Keratinocyte (primary cell): ENCODE results near the gene RGS10. TPM values are rescaled to one million over a fixed set of nuclear protein-coding genes. Genes with fewer than 3 reads are reported as not detected.

ENCODE experiments used
- DNase-seq: peaks from one replicate; pipeline ENCODE4 v3.0.0-alpha.2; 2011; ENCODE audit warnings: low read depth, missing footprints, low spot score
- FAIRE-seq: peaks from 2 replicates; lab custom pipeline; 2011; peaks lifted over from hg19 to GRCh38; lab: Jason Lieb, UNC
- H2AFZ ChIP-seq: 2 replicates; pipeline ENCODE4 v1.6.0; 2012; ENCODE audit warnings: low read length, control low read depth, inconsistent platforms; ENCODE audit not compliant: control insufficient read depth
- H3K27ac ChIP-seq: 2 replicates; pipeline ENCODE4 v1.5.1; 2011; ENCODE audit warnings: low read length; ENCODE audit not compliant: control insufficient read depth, insufficient read depth
- H3K27me3 ChIP-seq: 3 replicates; pipeline ENCODE4 v1.6.0; 2011; ENCODE audit warnings: low read length; ENCODE audit not compliant: control insufficient read depth, insufficient read depth; ENCODE audit errors: extremely low read depth
- H3K36me3 ChIP-seq, 2 experiments: 2 replicates in 1 of 2; 3 replicates in 1 of 2; pipeline ENCODE4 v1.5.1; 2011; ENCODE audit warnings: low read length in 2 of 2, mild to moderate bottlenecking in 1 of 2; ENCODE audit not compliant: control insufficient read depth in 2 of 2, insufficient read depth in 2 of 2; ENCODE audit errors: extremely low read depth in 1 of 2
- H3K4me1 ChIP-seq: 3 replicates; pipeline ENCODE4 v1.5.1; 2011; ENCODE audit warnings: low read length; ENCODE audit not compliant: control insufficient read depth, insufficient read depth; ENCODE audit errors: extremely low read depth
- H3K4me2 ChIP-seq: 3 replicates; pipeline ENCODE4 v1.6.0; 2011; ENCODE audit warnings: low read depth, low read length; ENCODE audit not compliant: control insufficient read depth, insufficient read depth; ENCODE audit errors: extremely low read depth
- H3K4me3 ChIP-seq, 3 experiments: fragments of 200-600 bp in 1 of 3; sonication (generic) in 1 of 3; 2 replicates in 2 of 3; 3 replicates in 1 of 3; pipeline ENCODE4 v1.5.1; 2011 to 2016; ENCODE audit warnings: low read length in 3 of 3, mild to moderate bottlenecking in 3 of 3, control low read depth in 2 of 3, inconsistent platforms in 1 of 3, low read depth in 1 of 3, mixed read lengths in 1 of 3, mixed run types in 1 of 3, moderate library complexity in 1 of 3; ENCODE audit not compliant: control insufficient read depth in 2 of 3, insufficient read depth in 2 of 3; ENCODE audit errors: extremely low read depth in 1 of 3
- H3K79me2 ChIP-seq: 2 replicates; pipeline ENCODE4 v1.6.0; 2012; ENCODE audit warnings: low read length; ENCODE audit not compliant: control insufficient read depth, insufficient read depth
- H3K9ac ChIP-seq: 3 replicates; pipeline ENCODE4 v1.6.0; 2011; ENCODE audit warnings: low read length; ENCODE audit not compliant: control insufficient read depth, insufficient read depth; ENCODE audit errors: extremely low read depth
- H3K9me1 ChIP-seq: 3 replicates; pipeline ENCODE4 v1.6.0; 2011; ENCODE audit warnings: low read length; ENCODE audit not compliant: control insufficient read depth, insufficient read depth; ENCODE audit errors: extremely low read depth
- H3K9me3 ChIP-seq: 2 replicates; pipeline ENCODE4 v1.5.1; 2012; ENCODE audit warnings: low read depth, low read length; ENCODE audit not compliant: control insufficient read depth
- H4K20me1 ChIP-seq: 3 replicates; pipeline ENCODE4 v1.6.0; 2011; ENCODE audit warnings: low read length; ENCODE audit not compliant: control insufficient read depth, insufficient read depth; ENCODE audit errors: extremely low read depth
- EZH2 ChIP-seq: IDR thresholded peaks from one replicate; pipeline ENCODE4 v1.6.1; 2012; ENCODE audit warnings: inconsistent platforms, mild to moderate bottlenecking, low read length, moderate library complexity
- dilution Hi-C: fragments of 300-500 bp; cut with MboI; formaldehyde crosslinking; loops from one replicate; pipeline ENCODE4 v1.7.0; 2020; ENCODE audit warnings: low sequenced_read_pairs; ENCODE audit not compliant: extremely low pct_ligation_motif_present
- polyA plus RNA-seq, 5 experiments: library from polyadenylated mRNA; depleted of rRNA in 3 of 5; stranded (reverse) in 3 of 5; stranded (forward) in 1 of 5; unstranded in 1 of 5; fragments of >200 nt; gene quantifications; 1 replicate in 1 of 5; 2 replicates in 3 of 5; 3 replicates in 1 of 5; pipeline versions ENCODE4 v1.2.1 to v1.2.3, GENCODE V29; 2011 to 2012; ENCODE audit warnings: missing spikeins in 2 of 5, low read depth in 1 of 5, low replicate concordance in 1 of 5
- TF ChIP-seq, protein P1 (sequence below), 3 experiments: IDR thresholded peaks in 1 of 3; conservative IDR thresholded peaks in 1 of 3; optimal IDR thresholded peaks in 1 of 3; 2 replicates in 2 of 3; 3 replicates in 1 of 3; pipeline versions ENCODE3 to v1.5.1; 2011; ENCODE audit warnings: low read length in 3 of 3, mild to moderate bottlenecking in 3 of 3, moderate library complexity in 2 of 3, control low read depth in 1 of 3, inconsistent platforms in 1 of 3; ENCODE audit not compliant: insufficient read depth in 2 of 3; ENCODE audit errors: extremely low read depth in 1 of 3

RGS10 gene
- polyA plus RNA-seq, 1 donor (not counting 4 experiments of a cell fraction or from before 2014, with no cell fraction given): 87.8 TPM

GRCh38 chr10:119539359-119539825 lies 3.1 kb downstream of the RGS10 start:
- Histone ChIP-seq H3K4me2 (peak overlapping the region; percentile 50), H3K9ac (peak overlapping the region; percentile 11), H3K27me3 (no peaks in the 10 kb centered on the region), H3K79me2 (peaks cover 73% of the 10 kb centered on the region), H3K36me3 (peaks cover 0 to 4% of the 10 kb centered on the region in 2 experiments), H3K9me3 (no peaks in the 10 kb centered on the region), H3K9me1 (no peaks in the 10 kb centered on the region), H3K27ac (peak overlapping the region; percentile 36), H4K20me1 (no peaks in the 10 kb centered on the region), H3K4me1 (peaks cover 39% of the 10 kb centered on the region), H3K4me3 (peak overlapping the region in 1 of 3 experiments; percentile 26), H2AFZ (no peak overlapping the region)
- no peak for DNase-seq
- no peak for FAIRE-seq
- dilution Hi-C loops: no loop called here
- TF ChIP-seq, protein P1, sequence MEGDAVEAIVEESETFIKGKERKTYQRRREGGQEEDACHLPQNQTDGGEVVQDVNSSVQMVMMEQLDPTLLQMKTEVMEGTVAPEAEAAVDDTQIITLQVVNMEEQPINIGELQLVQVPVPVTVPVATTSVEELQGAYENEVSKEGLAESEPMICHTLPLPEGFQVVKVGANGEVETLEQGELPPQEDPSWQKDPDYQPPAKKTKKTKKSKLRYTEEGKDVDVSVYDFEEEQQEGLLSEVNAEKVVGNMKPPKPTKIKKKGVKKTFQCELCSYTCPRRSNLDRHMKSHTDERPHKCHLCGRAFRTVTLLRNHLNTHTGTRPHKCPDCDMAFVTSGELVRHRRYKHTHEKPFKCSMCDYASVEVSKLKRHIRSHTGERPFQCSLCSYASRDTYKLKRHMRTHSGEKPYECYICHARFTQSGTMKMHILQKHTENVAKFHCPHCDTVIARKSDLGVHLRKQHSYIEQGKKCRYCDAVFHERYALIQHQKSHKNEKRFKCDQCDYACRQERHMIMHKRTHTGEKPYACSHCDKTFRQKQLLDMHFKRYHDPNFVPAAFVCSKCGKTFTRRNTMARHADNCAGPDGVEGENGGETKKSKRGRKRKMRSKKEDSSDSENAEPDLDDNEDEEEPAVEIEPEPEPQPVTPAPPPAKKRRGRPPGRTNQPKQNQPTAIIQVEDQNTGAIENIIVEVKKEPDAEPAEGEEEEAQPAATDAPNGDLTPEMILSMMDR (optimal IDR thresholded peaks at IDR 0.05 in 1 of 3, IDR thresholded peaks at IDR 0.05 in 1 of 3, conservative IDR thresholded peaks at IDR 0.05 in 1 of 3; ENCODE audit: extremely low read depth in 1 of 3, insufficient read depth in 2 of 3, low read length in 3 of 3): no peak
- no peak for TF ChIP-seq EZH2

DNA sequence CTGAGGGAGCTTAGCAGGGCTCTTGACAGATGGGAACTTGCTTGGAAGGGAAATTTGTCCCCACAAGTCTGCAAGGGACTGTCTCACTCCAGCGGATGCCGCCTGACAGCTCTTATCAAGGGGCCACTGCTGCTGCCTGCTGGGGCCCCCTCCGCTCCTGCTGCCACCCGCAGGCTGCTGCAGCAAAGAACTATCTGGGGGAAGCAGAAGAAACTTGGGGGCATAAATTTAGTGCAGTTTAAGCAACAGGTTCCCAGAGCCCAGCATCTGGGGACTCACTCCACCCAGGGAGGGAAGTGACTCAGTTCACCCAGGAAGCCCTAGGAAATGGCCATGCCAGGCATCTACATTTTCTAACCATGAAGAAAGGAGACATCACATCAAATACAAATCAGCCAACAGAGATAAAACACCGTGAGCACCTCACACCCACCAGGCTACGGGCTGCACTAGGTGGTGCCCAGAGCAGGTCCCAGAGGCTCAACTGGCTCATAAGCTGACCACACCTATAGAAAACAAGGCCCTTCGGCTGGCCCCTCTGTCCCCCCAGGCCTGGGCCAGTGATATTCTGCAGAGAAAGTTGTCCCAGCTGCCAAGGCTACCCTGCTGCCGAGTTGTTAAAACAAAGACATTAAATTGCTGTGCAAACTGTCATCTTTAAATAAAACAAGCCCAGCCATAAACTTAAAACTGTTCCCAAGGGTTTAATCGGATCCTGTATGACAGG lies 3.7 kb downstream of the RGS10 start:
- Histone ChIP-seq H3K27me3 (no peaks in the 10 kb centered on the region), H3K4me3 (peak overlapping the region in 2 of 3 experiments; percentile 24 to 26), H3K9ac (peak overlapping the region; percentile 18), H3K9me1 (no peaks in the 10 kb centered on the region), H4K20me1 (no peaks in the 10 kb centered on the region), H3K4me2 (peak overlapping the region; percentile 50), H3K4me1 (peaks cover 39% of the 10 kb centered on the region), H3K36me3 (peaks cover 0 to 4% of the 10 kb centered on the region in 2 experiments), H3K9me3 (no peaks in the 10 kb centered on the region), H3K27ac (peak overlapping the region; percentile 36), H2AFZ (no peak overlapping the region), H3K79me2 (peaks cover 75% of the 10 kb centered on the region)
- FAIRE-seq: no peak
- DNase-seq: no peak
- TF ChIP-seq EZH2: no peak
- TF ChIP-seq, protein P1 (optimal IDR thresholded peaks at IDR 0.05 in 1 of 3, IDR thresholded peaks at IDR 0.05 in 1 of 3, conservative IDR thresholded peaks at IDR 0.05 in 1 of 3; ENCODE audit: extremely low read depth in 1 of 3, insufficient read depth in 2 of 3, low read length in 3 of 3): no peak
- dilution Hi-C loops: no loop called here
